Measurements from ENCODE around the gene HHAT.
"Not testable (repeated sequence)": the region's sequence is repeated elsewhere in the genome, so short reads cannot be mapped to it uniquely, and the experiment has no call there.

HHAT gene

GRCh38 chr1:210415846-210416448 lies 87.2 kb downstream of the HHAT start:
- TF ChIP-seq CTCF (IDR thresholded peaks at IDR 0.05) (no peak), ZFX (IDR thresholded peaks at IDR 0.05; ENCODE audit: borderline replicate concordance) (no peak)
- no peak overlapping the region for H3K27ac ChIP-seq

- H3K27ac ChIP-seq, result no peak overlapping the region
- no peak for TF ChIP-seq ZFX (IDR thresholded peaks at IDR 0.05; ENCODE audit: borderline replicate concordance)
- no peak for TF ChIP-seq CTCF (IDR thresholded peaks at IDR 0.05)
These were observed 88.0 kb downstream of the HHAT start for GRCh38 chr1:210416681-210417080.

GRCh38 chr1:210417881-210418280 lies 89.2 kb downstream of the HHAT start:
- TF ChIP-seq CTCF (IDR thresholded peaks at IDR 0.05), result no peak
- TF ChIP-seq ZFX (IDR thresholded peaks at IDR 0.05; ENCODE audit: borderline replicate concordance), result no peak
- H3K27ac ChIP-seq, result no peak overlapping the region

GRCh38 chr1:210418863-210419650 lies 90.4 kb downstream of the HHAT start:
- H3K27ac ChIP-seq, result no peak overlapping the region
- no peak for TF ChIP-seq CTCF (IDR thresholded peaks at IDR 0.05)
- no peak for TF ChIP-seq ZFX (IDR thresholded peaks at IDR 0.05; ENCODE audit: borderline replicate concordance)

- not testable (repeated sequence) for H3K27ac ChIP-seq
These were observed 98.0 kb downstream of the HHAT start for GRCh38 chr1:210426696-210427095.

GRCh38 chr1:210428696-210429095 lies 100.0 kb downstream of the HHAT start:
- no peak for TF ChIP-seq ZFX (IDR thresholded peaks at IDR 0.05; ENCODE audit: borderline replicate concordance)
- no peak for TF ChIP-seq CTCF (IDR thresholded peaks at IDR 0.05)
- no peak overlapping the region for H3K27ac ChIP-seq

GRCh38 chr1:210434223-210434622 lies 105.5 kb downstream of the HHAT start:
- H3K27ac ChIP-seq, result no peak overlapping the region
- TF ChIP-seq ZFX (IDR thresholded peaks at IDR 0.05; ENCODE audit: borderline replicate concordance) (no peak), CTCF (IDR thresholded peaks at IDR 0.05) (no peak)

All from 22Rv1 (cell line).